Measurements from ENCODE around the gene ALDOB.
"Not testable (repeated sequence)": the region's sequence is repeated elsewhere in the genome, so short reads cannot be mapped to it uniquely, and the experiment has no call there.

Gene ALDOB

GRCh38 chr9:101384873-101385536 lies 50.6 kb downstream of the ALDOB start, which contains the start of gene BAAT:
Gene BAAT, minus strand, starts transcription at chr9:101385006. Its CDS starts 13,602 bp downstream, at chr9:101371404.
- not testable (repeated sequence) for DNase-seq (ENCODE audit: low read depth, low spot score)

GRCh38 chr9:101383361-101383760 lies 52.2 kb downstream of the ALDOB start:
- no peak for DNase-seq (ENCODE audit: low read depth, low spot score)

- DNase-seq (ENCODE audit: low read depth, low spot score): no peak
These were observed 53.7 kb downstream of the ALDOB start for GRCh38 chr9:101381833-101382342.

- no peak for DNase-seq (ENCODE audit: low read depth, low spot score)
These were observed 54.5 kb downstream of the ALDOB start for GRCh38 chr9:101381118-101381517.

GRCh38 chr9:101380295-101380694 lies 55.3 kb downstream of the ALDOB start:
- DNase-seq (ENCODE audit: low read depth, low spot score): no peak

- DNase-seq (ENCODE audit: low read depth, low spot score): no peak
These were observed 59.3 kb downstream of the ALDOB start for GRCh38 chr9:101376111-101376848.

GRCh38 chr9:101375546-101375945 lies 60.0 kb downstream of the ALDOB start:
- no peak for DNase-seq (ENCODE audit: low read depth, low spot score)

GRCh38 chr9:101372327-101373118 lies 63.1 kb downstream of the ALDOB start:
- no peak for DNase-seq (ENCODE audit: low read depth, low spot score)

GRCh38 chr9:101371813-101372212 lies 63.8 kb downstream of the ALDOB start:
- DNase-seq (ENCODE audit: low read depth, low spot score): no peak

All from iPS DF 19.7 (cell line).